Measurements from ENCODE around the gene CAGE1. TPM values are rescaled to one million over a fixed set of nuclear protein-coding genes. Genes with fewer than 3 reads are reported as not detected.

The CAGE1 gene
- total and polyA plus RNA-seq, 2 experiments from 2014 or later, result 0.07 TPM; not detected in 1

DNA sequence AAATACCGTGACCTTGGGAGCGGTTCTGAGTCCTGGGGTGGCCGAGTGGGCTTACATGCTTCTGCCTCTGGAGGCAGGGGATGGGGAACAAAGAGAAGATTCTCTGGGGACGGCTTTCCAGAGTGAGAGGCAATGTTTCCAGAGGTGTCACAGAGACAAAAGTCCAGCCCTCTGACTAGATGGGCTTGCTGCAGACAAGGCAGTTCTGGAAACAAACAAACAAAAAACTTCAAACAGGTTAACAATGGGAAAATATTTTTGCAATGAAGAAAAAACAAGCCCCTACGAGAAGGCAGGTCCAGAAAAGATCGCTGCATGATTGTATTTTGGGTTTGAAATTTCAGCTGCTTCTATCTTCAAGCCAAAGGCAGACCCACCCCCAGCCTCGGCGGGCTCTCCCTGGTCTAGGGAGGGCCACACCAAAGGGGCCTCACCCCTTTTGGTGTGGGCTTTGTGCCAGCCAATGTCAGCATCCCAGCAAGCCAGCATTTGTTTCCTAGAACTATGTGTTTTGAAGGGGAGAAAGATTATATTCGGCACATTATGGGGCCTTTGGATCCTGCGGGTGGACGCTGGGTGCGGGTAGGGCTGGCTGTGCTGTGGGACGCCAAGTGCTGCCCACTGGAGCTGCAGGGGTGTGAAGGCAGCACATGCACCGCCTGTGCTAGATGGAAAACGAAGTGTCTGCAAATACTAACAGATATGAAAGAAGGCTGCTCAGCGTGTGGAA, 43.0 kb upstream of the CAGE1 start:
- Mint-ChIP-seq H3K27ac (no peak overlapping the region; the same call in 1 of the 2 replicates), H3K36me3 (ENCODE audit: low read depth) (no peaks in the 10 kb centered on the region), H3K27me3 (ENCODE audit: insufficient read depth, low read depth, poor library complexity) (peaks cover 3% of the 10 kb centered on the region), H3K4me1 (peaks cover 19% of the 10 kb centered on the region), H3K9me3 (no peaks in the 10 kb centered on the region), H3K4me3 (no peak overlapping the region)
- Histone ChIP-seq H3K4me1 (ENCODE audit: insufficient read depth) (peaks cover 9% of the 10 kb centered on the region; the same call in 1 of the 2 replicates), H3K79me2 (replicated peaks; ENCODE audit: insufficient read depth) (no peaks in the 10 kb centered on the region), H3K4me2 (no peak overlapping the region), H3K27ac (ENCODE audit: low read depth) (no peak overlapping the region), H3K36me3 (ENCODE audit: insufficient read depth) (no peaks in the 10 kb centered on the region), H3F3A (replicated peaks; ENCODE audit: low read depth) (no peaks in the 10 kb centered on the region), H3K27me3 (ENCODE audit: insufficient read depth) (no peaks in the 10 kb centered on the region), H4K20me1 (replicated peaks; ENCODE audit: insufficient read depth) (no peaks in the 10 kb centered on the region), H3K4me3 (no peak overlapping the region), H2AFZ (peak overlapping the region; percentile 98), H3K9me2 (ENCODE audit: insufficient read depth) (no peaks in the 10 kb centered on the region)
- DNase-seq (ENCODE audit: low spot score), result no peak
- ATAC-seq, result peak; percentile 35
- TF ChIP-seq EZH2 (IDR thresholded peaks at IDR 0.05; ENCODE audit: low read depth, unreplicated experiment) (no peak), ZNF331 (CRISPR knock-in tag; IDR thresholded peaks at IDR 0.05; ENCODE audit: low read depth) (no peak), POLR2AphosphoS5 (IDR thresholded peaks at IDR 0.05; ENCODE audit: low read depth) (no peak), NANOG (IDR thresholded peaks at IDR 0.05; ENCODE audit: borderline replicate concordance) (no peak), JUNB (IDR thresholded peaks at IDR 0.05; ENCODE audit: unreplicated experiment) (no peak)
- TF ChIP-seq, protein P1, sequence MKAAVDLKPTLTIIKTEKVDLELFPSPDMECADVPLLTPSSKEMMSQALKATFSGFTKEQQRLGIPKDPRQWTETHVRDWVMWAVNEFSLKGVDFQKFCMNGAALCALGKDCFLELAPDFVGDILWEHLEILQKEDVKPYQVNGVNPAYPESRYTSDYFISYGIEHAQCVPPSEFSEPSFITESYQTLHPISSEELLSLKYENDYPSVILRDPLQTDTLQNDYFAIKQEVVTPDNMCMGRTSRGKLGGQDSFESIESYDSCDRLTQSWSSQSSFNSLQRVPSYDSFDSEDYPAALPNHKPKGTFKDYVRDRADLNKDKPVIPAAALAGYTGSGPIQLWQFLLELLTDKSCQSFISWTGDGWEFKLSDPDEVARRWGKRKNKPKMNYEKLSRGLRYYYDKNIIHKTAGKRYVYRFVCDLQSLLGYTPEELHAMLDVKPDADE (IDR thresholded peaks at IDR 0.05), result no peak
- TF ChIP-seq, protein P2, sequence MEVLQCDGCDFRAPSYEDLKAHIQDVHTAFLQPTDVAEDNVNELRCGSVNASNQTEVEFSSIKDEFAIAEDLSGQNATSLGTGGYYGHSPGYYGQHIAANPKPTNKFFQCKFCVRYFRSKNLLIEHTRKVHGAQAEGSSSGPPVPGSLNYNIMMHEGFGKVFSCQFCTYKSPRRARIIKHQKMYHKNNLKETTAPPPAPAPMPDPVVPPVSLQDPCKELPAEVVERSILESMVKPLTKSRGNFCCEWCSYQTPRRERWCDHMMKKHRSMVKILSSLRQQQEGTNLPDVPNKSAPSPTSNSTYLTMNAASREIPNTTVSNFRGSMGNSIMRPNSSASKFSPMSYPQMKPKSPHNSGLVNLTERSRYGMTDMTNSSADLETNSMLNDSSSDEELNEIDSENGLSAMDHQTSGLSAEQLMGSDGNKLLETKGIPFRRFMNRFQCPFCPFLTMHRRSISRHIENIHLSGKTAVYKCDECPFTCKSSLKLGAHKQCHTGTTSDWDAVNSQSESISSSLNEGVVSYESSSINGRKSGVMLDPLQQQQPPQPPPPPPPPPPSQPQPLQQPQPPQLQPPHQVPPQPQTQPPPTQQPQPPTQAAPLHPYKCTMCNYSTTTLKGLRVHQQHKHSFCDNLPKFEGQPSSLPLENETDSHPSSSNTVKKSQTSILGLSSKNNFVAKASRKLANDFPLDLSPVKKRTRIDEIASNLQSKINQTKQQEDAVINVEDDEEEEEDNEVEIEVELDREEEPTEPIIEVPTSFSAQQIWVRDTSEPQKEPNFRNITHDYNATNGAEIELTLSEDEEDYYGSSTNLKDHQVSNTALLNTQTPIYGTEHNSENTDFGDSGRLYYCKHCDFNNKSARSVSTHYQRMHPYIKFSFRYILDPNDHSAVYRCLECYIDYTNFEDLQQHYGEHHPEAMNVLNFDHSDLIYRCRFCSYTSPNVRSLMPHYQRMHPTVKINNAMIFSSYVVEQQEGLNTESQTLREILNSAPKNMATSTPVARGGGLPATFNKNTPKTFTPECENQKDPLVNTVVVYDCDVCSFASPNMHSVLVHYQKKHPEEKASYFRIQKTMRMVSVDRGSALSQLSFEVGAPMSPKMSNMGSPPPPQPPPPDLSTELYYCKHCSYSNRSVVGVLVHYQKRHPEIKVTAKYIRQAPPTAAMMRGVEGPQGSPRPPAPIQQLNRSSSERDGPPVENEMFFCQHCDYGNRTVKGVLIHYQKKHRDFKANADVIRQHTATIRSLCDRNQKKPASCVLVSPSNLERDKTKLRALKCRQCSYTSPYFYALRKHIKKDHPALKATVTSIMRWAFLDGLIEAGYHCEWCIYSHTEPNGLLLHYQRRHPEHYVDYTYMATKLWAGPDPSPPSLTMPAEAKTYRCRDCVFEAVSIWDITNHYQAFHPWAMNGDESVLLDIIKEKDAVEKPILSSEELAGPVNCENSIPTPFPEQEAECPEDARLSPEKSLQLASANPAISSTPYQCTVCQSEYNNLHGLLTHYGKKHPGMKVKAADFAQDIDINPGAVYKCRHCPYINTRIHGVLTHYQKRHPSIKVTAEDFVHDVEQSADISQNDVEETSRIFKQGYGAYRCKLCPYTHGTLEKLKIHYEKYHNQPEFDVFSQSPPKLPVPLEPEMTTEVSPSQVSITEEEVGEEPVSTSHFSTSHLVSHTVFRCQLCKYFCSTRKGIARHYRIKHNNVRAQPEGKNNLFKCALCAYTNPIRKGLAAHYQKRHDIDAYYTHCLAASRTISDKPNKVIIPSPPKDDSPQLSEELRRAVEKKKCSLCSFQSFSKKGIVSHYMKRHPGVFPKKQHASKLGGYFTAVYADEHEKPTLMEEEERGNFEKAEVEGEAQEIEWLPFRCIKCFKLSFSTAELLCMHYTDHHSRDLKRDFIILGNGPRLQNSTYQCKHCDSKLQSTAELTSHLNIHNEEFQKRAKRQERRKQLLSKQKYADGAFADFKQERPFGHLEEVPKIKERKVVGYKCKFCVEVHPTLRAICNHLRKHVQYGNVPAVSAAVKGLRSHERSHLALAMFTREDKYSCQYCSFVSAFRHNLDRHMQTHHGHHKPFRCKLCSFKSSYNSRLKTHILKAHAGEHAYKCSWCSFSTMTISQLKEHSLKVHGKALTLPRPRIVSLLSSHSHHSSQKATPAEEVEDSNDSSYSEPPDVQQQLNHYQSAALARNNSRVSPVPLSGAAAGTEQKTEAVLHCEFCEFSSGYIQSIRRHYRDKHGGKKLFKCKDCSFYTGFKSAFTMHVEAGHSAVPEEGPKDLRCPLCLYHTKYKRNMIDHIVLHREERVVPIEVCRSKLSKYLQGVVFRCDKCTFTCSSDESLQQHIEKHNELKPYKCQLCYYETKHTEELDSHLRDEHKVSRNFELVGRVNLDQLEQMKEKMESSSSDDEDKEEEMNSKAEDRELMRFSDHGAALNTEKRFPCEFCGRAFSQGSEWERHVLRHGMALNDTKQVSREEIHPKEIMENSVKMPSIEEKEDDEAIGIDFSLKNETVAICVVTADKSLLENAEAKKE (CRISPR knock-in tag; IDR thresholded peaks at IDR 0.05), result no peak
- TF ChIP-seq, protein P3, sequence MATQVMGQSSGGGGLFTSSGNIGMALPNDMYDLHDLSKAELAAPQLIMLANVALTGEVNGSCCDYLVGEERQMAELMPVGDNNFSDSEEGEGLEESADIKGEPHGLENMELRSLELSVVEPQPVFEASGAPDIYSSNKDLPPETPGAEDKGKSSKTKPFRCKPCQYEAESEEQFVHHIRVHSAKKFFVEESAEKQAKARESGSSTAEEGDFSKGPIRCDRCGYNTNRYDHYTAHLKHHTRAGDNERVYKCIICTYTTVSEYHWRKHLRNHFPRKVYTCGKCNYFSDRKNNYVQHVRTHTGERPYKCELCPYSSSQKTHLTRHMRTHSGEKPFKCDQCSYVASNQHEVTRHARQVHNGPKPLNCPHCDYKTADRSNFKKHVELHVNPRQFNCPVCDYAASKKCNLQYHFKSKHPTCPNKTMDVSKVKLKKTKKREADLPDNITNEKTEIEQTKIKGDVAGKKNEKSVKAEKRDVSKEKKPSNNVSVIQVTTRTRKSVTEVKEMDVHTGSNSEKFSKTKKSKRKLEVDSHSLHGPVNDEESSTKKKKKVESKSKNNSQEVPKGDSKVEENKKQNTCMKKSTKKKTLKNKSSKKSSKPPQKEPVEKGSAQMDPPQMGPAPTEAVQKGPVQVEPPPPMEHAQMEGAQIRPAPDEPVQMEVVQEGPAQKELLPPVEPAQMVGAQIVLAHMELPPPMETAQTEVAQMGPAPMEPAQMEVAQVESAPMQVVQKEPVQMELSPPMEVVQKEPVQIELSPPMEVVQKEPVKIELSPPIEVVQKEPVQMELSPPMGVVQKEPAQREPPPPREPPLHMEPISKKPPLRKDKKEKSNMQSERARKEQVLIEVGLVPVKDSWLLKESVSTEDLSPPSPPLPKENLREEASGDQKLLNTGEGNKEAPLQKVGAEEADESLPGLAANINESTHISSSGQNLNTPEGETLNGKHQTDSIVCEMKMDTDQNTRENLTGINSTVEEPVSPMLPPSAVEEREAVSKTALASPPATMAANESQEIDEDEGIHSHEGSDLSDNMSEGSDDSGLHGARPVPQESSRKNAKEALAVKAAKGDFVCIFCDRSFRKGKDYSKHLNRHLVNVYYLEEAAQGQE (IDR thresholded peaks at IDR 0.05; ENCODE audit: unreplicated experiment), result no peak
